Mucosa of descending colon (tissue), 3 donors: ENCODE data around the gene GNB1L. TPM values are rescaled to one million over a fixed set of nuclear protein-coding genes. Genes with fewer than 3 reads are reported as not detected.

Experiments used
- ATAC-seq: fragments of 200-7000 bp; cut with Tn5 transposase; one replicate; pipeline ENCODE4 v1.9.1; 2020; ENCODE audit warnings: mild to moderate bottlenecking, moderate library complexity
- DNase-seq, 3 donors: peaks; one replicate each; pipeline ENCODE4 v3.0.0-alpha.2; 2020
- H3K36me3 ChIP-seq: fragments of 200-600 bp; one replicate; pipeline ENCODE4 v1.8.0; 2021; ENCODE audit warnings: low read depth, mild to moderate bottlenecking
- H3K4me1 ChIP-seq: fragments of 200-600 bp; one replicate; pipeline ENCODE4 v1.8.0; 2021; ENCODE audit warnings: low read depth, mild to moderate bottlenecking
- H3K4me3 ChIP-seq: fragments of 200-600 bp; one replicate; pipeline ENCODE4 v1.8.0; 2021; ENCODE audit warnings: mild to moderate bottlenecking
- H3K9me3 ChIP-seq: fragments of 200-600 bp; one replicate; pipeline ENCODE4 v1.8.0; 2021; ENCODE audit warnings: mild to moderate bottlenecking
- intact Hi-C, 2 donors: fragments of 100-400 bp; cut with DNase I in 1 of 2; cut with micrococcal nuclease in 1 of 2; formaldehyde crosslinking; loops; one replicate each; pipeline versions ENCODE4 v1.11.0 to v1.11.1; 2022; cut with DNase I, micrococcal nuclease
- total RNA-seq, 3 donors: library from RNA; stranded (reverse); fragmentation: NEBNext Ultra II Directional in 2 of 3; extraction: Animal tissue kit (Norgen Biotek cat#: 25700) in 2 of 3; gene quantifications; one replicate each; pipeline versions ENCODE4 v1.2.1 to v1.2.4, GENCODE V29; 2021 to 2023
- TF ChIP-seq, protein P1 (sequence below): fragments of 200-600 bp; IDR thresholded peaks from one replicate; pipeline ENCODE4 v1.8.0; 2022; ENCODE audit warnings: antibody characterized with exemption, mild to moderate bottlenecking
- donor health status: DM: no; HTN: no; CAD: no; lungs with moderate emphysema.
- donor health status: DM: no; HTN: no; CAD: no.
- donor health status: DM: no; HTN: yes; CAD: no.

GNB1L gene
- total RNA-seq, 3 donors from 2014 or later: 2.7 to 4.7 (median 3.4) TPM

DNA sequence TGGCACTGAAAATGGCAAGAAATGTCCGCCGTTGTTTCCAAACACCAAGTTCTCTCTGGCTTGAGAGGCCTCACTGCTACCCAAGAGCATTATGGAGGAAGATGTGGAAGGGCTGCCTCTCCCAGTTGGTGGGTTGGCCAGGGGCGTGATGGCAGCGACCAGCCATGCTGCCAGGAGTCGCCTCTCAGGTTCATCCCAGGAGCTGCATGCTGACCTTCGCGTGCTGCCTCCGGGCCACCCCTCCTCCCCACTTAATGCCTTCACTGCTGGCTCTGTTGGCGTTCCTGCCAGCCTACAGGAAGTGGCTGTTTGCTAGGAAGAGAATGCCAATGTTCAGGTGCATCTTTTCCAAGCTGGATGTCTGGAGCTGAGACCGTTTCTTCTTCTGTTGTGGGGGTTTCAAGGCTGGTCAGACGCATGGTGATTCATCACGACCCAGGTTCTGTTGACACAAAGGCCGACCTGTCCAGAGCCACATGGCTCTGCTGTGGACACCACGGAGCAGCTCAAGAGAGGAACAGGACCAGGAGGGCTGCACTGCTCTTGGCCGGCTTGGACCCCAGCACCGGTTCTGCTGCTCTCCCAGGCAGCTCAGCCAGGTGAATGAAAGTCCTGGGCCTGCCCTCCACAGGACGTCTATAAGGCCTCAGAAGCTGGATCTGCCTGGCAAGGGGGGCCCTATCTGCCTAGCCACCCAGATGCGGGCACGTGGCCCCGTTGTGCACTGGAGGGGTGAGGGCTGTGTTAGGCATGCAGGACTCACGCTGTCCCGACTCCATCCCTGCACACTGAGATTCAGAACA is 69.0 kb downstream of the GNB1L start:
- Histone ChIP-seq H3K9me3 (no peaks in the 10 kb centered on the region), H3K36me3 (no peaks in the 10 kb centered on the region), H3K4me1 (no peaks in the 10 kb centered on the region), H3K4me3 (no peak overlapping the region)
- ATAC-seq: no peak
- TF ChIP-seq, protein P1, sequence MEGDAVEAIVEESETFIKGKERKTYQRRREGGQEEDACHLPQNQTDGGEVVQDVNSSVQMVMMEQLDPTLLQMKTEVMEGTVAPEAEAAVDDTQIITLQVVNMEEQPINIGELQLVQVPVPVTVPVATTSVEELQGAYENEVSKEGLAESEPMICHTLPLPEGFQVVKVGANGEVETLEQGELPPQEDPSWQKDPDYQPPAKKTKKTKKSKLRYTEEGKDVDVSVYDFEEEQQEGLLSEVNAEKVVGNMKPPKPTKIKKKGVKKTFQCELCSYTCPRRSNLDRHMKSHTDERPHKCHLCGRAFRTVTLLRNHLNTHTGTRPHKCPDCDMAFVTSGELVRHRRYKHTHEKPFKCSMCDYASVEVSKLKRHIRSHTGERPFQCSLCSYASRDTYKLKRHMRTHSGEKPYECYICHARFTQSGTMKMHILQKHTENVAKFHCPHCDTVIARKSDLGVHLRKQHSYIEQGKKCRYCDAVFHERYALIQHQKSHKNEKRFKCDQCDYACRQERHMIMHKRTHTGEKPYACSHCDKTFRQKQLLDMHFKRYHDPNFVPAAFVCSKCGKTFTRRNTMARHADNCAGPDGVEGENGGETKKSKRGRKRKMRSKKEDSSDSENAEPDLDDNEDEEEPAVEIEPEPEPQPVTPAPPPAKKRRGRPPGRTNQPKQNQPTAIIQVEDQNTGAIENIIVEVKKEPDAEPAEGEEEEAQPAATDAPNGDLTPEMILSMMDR: no peak
- intact Hi-C loops: no loop called here
- DNase-seq: no peak

DNA sequence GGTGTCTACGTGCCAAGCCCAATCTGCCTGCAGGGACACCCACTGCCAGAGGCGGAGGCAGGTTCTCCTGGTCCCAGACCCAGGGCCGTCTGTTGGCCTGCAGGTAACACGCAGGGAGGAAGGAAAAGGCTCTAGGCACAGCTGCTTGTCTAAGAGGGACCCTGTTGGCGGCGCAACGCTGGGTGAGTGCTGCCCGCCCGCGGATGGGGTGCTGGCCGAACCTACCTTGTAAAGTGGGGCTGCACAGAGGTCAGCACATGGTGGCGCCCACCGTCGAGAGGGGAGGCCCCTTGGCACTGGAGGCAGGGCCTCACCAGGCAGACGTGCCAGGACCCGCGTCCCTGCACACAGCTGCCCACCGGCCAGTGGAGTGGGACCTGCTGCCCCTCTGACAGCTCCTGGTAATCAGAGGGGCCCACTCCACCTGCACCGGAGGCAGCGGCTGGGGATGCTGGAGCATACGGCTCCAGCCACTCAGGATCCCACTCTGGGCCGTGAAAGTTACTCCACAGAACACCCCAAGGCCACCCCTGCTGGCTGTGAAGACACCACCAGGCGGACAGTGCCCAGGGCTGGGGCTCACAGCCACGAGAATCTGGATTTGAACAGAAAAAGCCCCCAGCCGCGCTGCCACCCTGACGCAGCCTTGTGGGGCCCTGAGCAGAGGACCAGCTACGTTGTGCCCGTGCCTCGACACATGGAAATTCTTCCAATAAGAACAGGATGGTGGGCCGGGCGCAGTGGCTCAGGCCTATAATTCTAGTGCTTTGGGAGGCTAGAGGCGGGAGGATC is 70.1 kb downstream of the GNB1L start:
- intact Hi-C loops: no loop called here
- Histone ChIP-seq H3K9me3 (no peaks in the 10 kb centered on the region), H3K4me1 (no peaks in the 10 kb centered on the region), H3K4me3 (no peak overlapping the region), H3K36me3 (no peaks in the 10 kb centered on the region)
- no peak for ATAC-seq
- TF ChIP-seq, protein P1: no peak
- peak in 1 of 3 donors; percentile 29 for DNase-seq

DNA sequence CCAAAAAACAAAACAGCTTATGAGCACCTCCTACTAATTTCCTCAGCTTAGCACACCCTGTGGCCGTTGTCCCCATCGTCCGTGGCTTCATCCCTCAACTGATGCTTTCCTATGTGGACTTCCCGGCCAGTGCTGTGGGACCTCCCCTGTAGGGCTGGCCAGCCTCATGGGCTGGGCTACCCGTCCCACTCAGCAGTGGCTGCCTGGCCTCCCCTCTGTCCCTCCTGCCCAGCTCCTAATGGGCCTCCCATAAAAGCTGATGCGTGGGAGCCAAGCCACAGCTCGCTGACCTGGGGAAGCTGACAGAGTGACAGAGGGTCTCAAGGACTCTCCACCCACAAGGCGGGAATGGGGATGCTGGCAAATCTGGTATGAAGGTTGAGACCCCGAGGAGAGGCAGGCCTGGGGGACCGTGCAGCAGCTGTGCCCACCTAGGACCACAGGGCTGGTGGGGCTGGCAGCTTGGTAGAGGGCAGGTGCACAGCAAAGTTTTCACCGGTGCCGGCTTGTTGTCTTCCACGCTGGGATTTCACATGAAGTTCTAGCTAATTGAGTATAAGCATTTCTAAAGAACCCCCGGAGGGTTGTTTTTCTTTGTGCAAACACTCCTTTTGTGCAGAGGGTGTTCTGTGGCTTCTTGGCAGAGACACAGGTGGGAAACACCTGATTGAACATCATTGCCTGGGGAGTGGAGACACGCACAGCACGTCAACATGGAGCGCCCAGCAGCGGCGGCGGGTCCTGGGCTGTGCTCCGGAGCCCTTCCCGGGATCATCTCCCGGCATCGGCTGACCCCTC is 70.9 kb downstream of the GNB1L start:
- ATAC-seq (no peak), DNase-seq (no peak)
- TF ChIP-seq, protein P1: no peak
- intact Hi-C loops: no loop called here
- Histone ChIP-seq H3K36me3 (no peaks in the 10 kb centered on the region), H3K4me3 (no peak overlapping the region), H3K4me1 (no peaks in the 10 kb centered on the region), H3K9me3 (no peaks in the 10 kb centered on the region)

DNA sequence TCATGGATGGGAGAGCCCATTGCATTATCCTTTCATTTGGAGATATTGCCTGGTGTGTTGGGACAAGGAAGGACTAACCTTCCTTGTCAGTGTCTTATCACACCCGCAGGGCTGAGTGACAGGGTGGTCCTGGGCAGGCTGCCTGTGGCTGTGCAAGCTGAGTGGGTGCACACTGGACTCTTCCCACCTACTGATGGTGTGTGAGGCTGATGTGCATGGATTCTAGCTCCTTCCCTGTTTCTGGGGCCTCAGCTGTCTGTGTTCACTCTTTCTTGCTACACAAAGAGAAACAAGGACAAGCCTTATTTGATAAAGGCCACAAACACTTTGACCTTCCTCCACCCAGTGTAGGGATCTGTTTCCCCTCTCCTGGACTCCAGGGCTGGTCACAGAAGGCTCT is 72.1 kb downstream of the GNB1L start:
- Histone ChIP-seq H3K4me1 (no peaks in the 10 kb centered on the region), H3K36me3 (no peaks in the 10 kb centered on the region), H3K9me3 (no peaks in the 10 kb centered on the region), H3K4me3 (no peak overlapping the region)
- DNase-seq (no peak), ATAC-seq (no peak)
- TF ChIP-seq, protein P1: no peak
- intact Hi-C loops: no loop called here

DNA sequence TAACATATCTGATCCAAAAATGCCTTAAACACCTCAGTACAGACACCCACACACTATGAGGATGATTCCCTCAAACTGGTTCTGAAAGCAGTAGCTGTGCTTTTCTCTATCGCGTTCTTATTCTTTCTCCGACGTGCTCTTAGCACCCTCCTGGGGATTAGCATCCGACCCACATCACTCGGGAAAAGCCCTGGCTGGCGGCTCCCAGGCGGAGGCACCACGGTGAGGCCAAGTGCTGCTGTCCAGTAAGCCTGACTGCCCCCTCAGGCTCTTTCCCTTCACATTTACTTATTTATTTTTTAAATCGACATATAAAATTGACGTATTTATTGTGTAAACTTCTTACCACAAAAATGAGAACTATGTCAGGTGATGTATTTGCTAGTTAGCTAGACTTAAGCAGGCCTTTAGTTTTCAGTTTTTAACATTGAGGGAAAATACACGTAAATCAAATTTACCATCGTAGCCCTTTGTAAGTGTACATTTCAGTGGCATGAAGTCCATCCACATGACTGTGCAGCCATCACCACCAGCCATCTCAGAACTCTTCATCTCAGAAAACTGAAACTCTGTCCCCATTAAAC is 74.9 kb downstream of the GNB1L start:
- ATAC-seq: no peak
- DNase-seq: no peak
- Histone ChIP-seq H3K4me1 (no peaks in the 10 kb centered on the region), H3K9me3 (no peaks in the 10 kb centered on the region), H3K4me3 (no peak overlapping the region), H3K36me3 (no peaks in the 10 kb centered on the region)
- TF ChIP-seq, protein P1: no peak
- intact Hi-C loops: no loop called here
